ENCODE results near the gene DNAH8. TPM values are rescaled to one million over a fixed set of nuclear protein-coding genes. Genes with fewer than 3 reads are reported as not detected.

Gene DNAH8, protein sequence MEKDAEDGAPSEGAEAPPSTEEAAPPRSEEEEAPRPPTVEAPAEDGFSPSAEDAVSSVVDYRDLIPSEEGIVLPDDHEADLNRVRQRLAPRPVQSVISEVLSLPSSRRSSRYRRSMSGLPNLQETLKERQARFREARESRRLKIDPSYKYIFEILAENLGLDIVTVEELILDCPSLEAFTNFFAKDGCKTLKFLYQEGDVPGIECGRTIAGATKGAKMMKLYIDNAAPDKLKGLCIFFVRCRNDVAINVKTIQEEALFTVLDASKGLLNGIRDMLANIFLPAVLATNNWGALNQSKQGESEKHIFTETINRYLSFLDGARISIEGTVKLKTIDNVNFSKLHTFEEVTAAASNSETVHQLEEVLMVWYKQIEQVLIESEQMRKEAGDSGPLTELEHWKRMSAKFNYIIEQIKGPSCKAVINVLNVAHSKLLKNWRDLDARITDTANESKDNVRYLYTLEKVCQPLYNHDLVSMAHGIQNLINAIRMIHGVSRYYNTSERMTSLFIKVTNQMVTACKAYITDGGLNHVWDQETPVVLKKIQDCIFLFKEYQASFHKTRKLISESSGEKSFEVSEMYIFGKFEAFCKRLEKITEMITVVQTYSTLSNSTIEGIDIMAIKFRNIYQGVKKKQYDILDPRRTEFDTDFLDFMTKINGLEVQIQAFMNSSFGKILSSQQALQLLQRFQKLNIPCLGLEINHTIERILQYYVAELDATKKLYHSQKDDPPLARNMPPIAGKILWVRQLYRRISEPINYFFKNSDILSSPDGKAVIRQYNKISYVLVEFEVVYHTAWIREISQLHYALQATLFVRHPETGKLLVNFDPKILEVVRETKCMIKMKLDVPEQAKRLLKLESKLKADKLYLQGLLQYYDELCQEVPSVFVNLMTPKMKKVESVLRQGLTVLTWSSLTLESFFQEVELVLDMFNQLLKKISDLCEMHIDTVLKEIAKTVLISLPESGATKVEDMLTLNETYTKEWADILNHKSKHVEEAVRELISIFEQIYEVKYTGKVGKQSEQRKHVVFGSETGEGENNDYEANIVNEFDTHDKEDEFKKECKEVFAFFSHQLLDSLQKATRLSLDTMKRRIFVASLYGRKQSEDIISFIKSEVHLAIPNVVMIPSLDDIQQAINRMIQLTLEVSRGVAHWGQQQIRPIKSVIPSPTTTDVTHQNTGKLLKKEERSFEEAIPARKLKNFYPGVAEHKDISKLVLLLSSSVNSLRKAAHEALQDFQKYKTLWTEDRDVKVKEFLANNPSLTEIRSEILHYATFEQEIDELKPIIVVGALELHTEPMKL (N-terminal part only)
- total RNA-seq (2014; rRNA removed), result not detected in 2 replicates
- not detected for polyA plus RNA-seq (2012)

DNA sequence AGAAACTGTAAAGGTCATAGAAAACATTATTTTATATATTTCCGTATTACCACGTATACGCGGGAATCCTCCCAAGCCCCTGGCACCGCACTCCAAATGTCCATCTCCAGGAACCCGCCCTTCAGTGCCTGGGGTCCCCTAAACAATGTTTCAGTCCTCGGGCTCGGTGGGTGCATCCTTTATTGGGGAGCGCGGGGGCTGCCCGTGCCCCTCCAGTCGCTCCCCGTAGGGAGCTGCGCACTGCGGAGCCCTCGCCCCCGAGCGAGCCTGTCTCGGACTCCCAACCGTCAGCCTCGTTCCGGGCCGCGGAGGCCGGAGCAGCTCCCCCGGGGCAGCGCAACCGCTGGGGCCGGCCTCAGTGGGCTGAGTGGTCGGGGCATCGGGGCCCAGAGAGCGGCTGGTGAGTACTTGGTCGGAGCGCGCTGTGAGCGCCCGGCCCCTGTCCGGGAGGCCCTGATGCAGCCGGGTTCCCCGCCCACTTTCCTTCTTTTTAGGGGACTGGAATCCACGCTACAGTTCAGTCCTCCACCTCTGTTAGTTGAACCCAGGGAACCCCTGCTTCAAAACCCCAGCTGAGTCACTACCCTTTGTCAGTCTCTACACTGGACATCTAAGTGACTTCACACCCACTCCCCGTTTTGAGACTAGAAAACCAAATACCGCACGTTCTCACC, at the start of gene DNAH8:
Gene DNAH8, plus strand, starts transcription at position 296 of the 674 bp plus-strand sequence. CDS start 7,499 bp downstream, outside the sequence.
- no peak for DNase-seq (ENCODE audit: low read depth)

DNA sequence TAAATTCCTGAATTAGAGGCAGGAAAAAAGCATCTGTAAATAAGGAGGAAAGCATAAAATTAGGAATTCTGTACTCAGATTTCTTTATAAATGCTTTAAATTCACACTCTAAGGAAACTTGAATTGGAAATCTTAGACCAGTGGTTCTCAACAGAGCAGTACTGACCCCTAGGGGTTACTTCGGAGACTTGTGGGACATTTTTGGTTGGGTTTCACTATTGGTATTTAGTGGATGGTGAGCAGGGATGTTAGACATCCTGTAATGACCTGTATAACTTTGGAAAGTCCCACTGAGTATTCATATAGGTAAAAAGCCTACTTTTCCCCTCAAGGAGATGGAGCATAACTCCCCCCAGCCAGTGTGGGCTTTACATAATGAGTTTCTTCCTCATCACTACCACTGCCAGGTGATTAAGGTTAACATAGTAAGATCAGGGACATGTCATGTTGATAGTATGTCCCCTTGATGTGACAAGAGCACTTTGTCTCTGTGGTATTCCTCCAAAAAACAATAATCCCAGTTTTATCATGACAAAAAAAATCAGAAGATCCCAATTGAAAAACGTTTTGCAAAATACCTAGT, 43.1 kb upstream of the DNAH8 start:
- peak; percentile 60 for DNase-seq (ENCODE audit: low read depth)

DNA sequence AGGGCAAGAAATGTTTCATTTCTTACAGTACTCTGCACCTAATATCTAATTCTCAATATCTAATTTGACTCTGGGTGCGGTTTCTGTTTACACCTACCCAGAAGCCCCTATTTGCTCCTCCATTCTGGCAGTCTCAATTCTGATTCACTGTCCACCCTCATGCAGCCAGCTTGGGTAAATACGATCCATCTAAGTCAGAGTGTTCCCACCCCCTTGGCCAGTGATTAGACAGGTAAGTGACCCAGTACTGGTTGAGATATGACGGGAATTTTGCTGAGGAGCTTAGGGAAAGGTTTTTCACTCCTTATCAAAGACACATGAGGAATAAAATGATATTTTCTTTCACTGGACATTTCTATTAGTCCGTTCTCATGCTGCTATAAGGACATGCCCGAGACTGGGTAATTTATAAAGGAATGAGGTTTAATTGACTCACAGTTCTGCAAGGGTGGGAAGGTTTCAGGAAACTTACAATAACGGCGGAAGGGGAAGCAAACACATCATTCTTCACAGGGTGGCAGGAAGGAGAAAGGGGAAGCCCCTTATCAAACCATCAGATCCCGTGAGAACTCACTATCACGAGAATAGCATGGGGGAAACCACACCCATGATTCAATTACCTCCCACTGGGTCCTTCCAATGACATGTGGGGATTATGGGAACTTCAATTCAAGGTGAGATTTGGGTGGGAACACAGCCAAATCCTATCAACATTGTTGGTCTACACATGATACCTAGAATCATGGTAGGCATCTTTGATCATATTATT, 41.5 kb upstream of the DNAH8 start:
- DNase-seq (ENCODE audit: low read depth), result no peak

GRCh38 chr6:38676236-38676973, 38.7 kb upstream of the DNAH8 start:
- DNase-seq (ENCODE audit: low read depth), result no peak

GRCh38 chr6:38676974-38677544, 38.1 kb upstream of the DNAH8 start:
- DNase-seq (ENCODE audit: low read depth), result no peak

- no peak for DNase-seq (ENCODE audit: low read depth)
Measured at GRCh38 chr6:38678178-38678760, 36.8 kb upstream of the DNAH8 start.

GRCh38 chr6:38679668-38680067, 35.4 kb upstream of the DNAH8 start:
- no peak for DNase-seq (ENCODE audit: low read depth)

- DNase-seq (ENCODE audit: low read depth), result no peak
Measured at GRCh38 chr6:38681850-38682249, 33.3 kb upstream of the DNAH8 start.

DNA sequence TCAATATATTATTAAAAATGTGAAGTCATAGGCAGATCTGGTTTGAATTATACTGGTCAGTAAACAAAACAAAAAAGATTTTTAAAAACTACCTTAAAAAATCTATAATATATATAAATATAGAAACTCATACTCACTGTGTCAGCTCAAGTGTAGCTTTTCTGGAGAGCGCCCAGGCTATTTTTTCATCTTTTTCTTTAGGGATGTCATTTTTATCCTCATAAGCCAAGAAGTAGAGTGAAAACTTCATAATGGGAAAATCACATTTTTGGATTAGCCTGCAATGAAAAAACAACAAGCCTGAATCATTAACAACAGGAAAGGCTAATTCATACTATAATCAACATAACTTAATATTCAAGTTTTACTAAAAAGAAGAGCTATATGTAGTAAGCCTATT, 30.9 kb upstream of the DNAH8 start:
- DNase-seq (ENCODE audit: low read depth), result no peak

DNA sequence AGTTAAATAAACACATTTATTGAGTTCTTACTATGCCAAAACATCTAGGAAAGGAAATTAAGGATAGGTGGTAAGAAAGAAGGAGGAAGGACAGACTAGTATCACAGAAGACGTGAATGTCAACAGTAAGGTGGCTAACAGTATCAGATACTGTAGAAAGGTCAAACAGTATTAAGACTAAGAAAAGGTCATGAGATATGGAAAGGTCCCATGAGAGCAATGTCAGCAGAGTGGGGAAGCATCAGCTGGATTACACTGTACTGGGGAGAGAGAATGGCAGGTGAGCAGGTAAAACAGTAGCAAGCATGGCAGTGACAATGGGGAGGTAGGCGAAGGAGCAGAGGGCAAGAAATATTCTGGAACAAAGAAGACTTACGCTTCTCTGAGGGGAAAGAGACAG, 30.2 kb upstream of the DNAH8 start:
- no peak for DNase-seq (ENCODE audit: low read depth)

DNA sequence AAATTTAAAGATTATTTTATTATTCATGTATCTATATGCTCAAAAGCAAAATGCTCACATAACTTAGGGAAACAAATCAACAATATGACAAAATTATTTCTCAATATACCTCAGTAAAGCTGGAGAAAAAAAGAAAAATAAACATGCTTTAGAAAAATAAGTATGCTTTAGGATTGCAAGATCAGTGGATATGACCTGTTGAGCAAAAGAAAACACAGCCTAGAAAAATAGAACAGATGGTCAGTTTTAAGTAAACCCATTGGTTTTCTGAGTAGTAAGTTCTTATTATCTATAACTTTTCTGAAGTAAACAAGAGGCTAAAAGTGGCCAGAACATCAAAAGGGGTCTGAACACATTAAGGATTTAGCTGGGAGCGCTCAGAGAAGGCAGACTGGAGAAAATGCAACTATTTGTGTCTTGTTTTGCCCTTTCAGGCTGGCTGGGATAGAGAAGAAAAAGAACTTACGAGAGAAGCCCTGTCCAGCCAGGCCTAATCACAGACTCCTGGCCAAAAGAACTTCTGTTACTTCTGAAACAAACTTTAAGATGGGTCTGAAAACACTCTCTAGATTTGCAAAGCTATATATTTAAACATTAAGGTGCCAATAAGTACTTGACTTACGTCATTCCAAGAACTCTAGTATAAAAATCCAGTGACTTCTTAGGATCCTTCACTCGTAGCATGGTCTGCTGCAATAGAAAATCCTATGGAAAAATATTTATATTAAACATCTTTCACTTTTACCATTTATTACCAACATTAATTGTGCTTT, 28.7 kb upstream of the DNAH8 start:
- DNase-seq (ENCODE audit: low read depth), result no peak

- no peak for DNase-seq (ENCODE audit: low read depth)
Measured at GRCh38 chr6:38687043-38687353, 28.1 kb upstream of the DNAH8 start.

- no peak for DNase-seq (ENCODE audit: low read depth)
Measured at GRCh38 chr6:38687549-38687948, 27.6 kb upstream of the DNAH8 start.

- no peak for DNase-seq (ENCODE audit: low read depth)
Measured at GRCh38 chr6:38688579-38689087, 26.5 kb upstream of the DNAH8 start.

DNA sequence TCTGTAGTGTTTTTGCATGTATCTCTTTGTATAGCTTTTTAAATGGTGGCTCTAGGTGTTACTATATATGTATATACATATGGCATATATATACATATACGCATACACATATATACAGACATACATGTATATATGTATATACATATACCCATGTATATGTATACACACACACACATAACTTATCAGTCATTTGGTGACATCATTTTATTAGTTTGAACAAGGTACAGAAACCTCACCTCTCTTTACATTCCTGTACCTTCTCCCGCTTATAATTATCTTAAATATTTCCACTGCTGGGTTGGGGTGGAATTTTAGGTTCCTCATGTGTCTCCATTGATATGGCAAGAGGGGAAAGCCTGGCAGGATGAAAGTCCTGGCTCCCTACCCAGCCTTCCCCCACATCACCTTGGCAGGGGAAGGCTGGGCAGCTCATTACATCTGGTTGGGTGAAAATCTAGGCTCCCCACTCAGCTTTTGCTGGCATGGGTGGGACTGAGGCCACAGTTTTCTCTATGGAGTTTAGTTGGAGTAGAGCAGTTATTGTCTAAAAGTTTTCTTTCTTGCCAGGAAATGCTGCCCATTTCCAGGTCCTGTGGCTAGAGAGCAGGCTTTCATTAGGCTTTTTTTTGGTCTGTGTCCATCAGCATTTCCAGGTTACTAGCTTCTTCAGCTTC, 19.7 kb upstream of the DNAH8 start:
- no peak for DNase-seq (ENCODE audit: low read depth)

- DNase-seq (ENCODE audit: low read depth), result no peak
Measured at GRCh38 chr6:38695933-38696332, 19.2 kb upstream of the DNAH8 start.

DNA sequence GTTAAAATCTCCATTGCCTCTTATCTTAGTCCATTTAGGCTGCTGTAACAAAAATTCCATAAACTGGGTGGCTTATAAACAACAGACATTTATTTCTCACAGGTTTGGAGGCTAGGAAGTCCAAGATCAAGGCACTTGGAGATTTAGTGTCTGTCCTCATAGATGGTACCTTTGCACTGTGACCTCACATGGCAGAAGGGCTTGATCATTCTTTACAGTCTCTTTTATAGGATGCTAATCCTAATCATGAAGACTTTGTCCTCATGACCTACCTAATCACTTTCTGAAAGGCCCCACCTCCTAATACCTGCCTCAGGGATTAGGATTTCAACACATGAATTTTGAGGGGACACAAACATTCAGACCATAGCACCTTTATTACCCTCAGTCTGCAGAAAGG, 18.8 kb upstream of the DNAH8 start:
- no peak for DNase-seq (ENCODE audit: low read depth)
